GM20000 (cell line): Measurements from ENCODE around the gene XRN2.

Source experiments
- DNase-seq: peaks from one replicate; pipeline ENCODE4 v3.0.0; 2012; ENCODE audit warnings: low spot score
- CTCF ChIP-seq: IDR thresholded peaks from 2 replicates; pipeline ENCODE4 v1.5.1; 2012; ENCODE audit warnings: mild to moderate bottlenecking, control low read depth; ENCODE audit errors: extremely low read depth, missing control alignments

The XRN2 gene

DNA sequence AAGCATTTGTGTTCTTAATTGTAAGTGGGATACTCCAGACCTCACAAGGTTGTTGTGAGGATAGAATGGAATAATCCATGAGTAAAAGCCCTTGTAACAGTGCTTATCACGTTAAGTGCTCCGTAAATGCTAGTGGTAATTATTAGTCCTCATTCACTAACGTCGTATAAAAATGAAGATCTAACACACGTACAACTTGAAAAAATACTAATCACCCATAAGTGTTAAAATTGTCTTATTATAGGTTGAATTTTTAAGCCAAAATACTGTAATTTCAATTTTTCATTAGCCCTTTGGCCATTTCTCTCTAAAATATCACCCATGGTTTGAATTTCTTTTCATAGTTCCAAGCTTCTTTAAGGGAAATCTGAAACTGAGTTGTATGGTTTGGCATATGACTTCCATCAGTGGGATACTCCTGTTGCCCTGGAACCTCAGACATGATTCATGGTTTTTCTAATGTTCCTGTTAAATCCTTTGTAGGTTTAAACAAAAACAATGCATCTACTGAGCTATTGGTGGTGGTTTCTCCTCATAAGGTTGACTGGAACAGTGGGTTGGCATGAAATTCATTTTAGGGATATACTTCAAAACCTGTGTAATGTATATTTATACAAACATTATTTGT is 19.1 kb downstream of the XRN2 start:
- no peak for TF ChIP-seq CTCF
- no peak for DNase-seq

GRCh38 chr20:21322921-21323331 is 19.8 kb downstream of the XRN2 start:
- DNase-seq: no peak
- TF ChIP-seq CTCF: no peak

DNA sequence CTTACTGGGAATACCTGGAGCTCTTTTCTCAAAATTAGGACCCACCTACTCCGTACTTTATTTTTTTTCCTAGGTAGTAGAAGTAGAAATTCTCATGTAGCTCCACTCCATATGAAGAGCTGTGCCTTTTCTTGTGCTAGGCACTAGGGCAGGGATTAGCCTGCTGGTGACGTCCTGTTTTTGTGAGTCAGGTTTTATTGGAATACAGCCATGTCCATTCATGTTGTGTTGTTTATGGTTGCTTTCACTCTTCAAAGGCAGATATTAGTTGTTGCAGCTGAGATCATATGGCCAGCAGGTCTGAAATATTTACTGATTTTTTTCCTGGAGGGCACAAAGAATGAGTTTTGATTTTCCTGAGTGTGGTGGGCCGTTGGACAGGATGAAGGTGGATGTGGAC is 20.5 kb downstream of the XRN2 start:
- no peak for DNase-seq
- TF ChIP-seq CTCF: no peak

GRCh38 chr20:21324126-21324525 is 21.0 kb downstream of the XRN2 start:
- DNase-seq: no peak
- no peak for TF ChIP-seq CTCF

GRCh38 chr20:21325296-21325695 is 22.2 kb downstream of the XRN2 start:
- no peak for TF ChIP-seq CTCF
- no peak for DNase-seq

- no peak for DNase-seq
- TF ChIP-seq CTCF: no peak
Observed at GRCh38 chr20:21326700-21327099, 23.6 kb downstream of the XRN2 start.

GRCh38 chr20:21336455-21337151 is 33.5 kb downstream of the XRN2 start:
- no peak for DNase-seq
- TF ChIP-seq CTCF: no peak
